H9 (cell line): ENCODE data around the gene ETHE1. TPM values are rescaled to one million over a fixed set of nuclear protein-coding genes. Genes with fewer than 3 reads are reported as not detected.

Experiments used
- DNase-seq: peaks from one replicate; pipeline ENCODE4 v3.0.0-alpha.2; 2017
- H2AFZ ChIP-seq: one replicate; pipeline ENCODE4 v1.6.1; 2013; ENCODE audit warnings: mild to moderate bottlenecking, low read length, control low read depth, moderate library complexity
- H2AK5ac ChIP-seq: 2 replicates; pipeline ENCODE4 v1.6.1; 2013; ENCODE audit warnings: low read length, control low read depth, mixed read lengths; ENCODE audit not compliant: insufficient read length
- H2BK120ac ChIP-seq: one replicate; pipeline ENCODE4 v1.6.1; 2013; ENCODE audit warnings: low read depth, mild to moderate bottlenecking, low read length, control low read depth, inconsistent platforms; ENCODE audit not compliant: poor library complexity, severe bottlenecking
- H2BK12ac ChIP-seq: 2 replicates; pipeline ENCODE4 v1.6.1; 2013; ENCODE audit warnings: low read length, control low read depth, mixed read lengths, low read depth; ENCODE audit not compliant: insufficient read length
- H2BK15ac ChIP-seq: 2 replicates; pipeline ENCODE4 v1.6.1; 2013; ENCODE audit warnings: low read depth, low read length, control low read depth
- H2BK20ac ChIP-seq: one replicate; pipeline ENCODE4 v1.6.1; 2013; ENCODE audit warnings: low read depth, mild to moderate bottlenecking, low read length, control low read depth, inconsistent platforms; ENCODE audit not compliant: poor library complexity, severe bottlenecking
- H2BK5ac ChIP-seq: 2 replicates; pipeline ENCODE4 v1.6.1; 2013; ENCODE audit warnings: low read length, control low read depth, mixed read lengths; ENCODE audit not compliant: insufficient read length
- H3K14ac ChIP-seq: 2 replicates; pipeline ENCODE4 v1.6.1; 2013; ENCODE audit warnings: low read length, control low read depth; ENCODE audit not compliant: insufficient read depth
- H3K18ac ChIP-seq: 2 replicates; pipeline ENCODE4 v1.6.1; 2013; ENCODE audit warnings: low read depth, mild to moderate bottlenecking, mixed read lengths, low read length, control low read depth; ENCODE audit not compliant: insufficient read length
- H3K23ac ChIP-seq: 2 replicates; pipeline ENCODE4 v1.6.1; 2013; ENCODE audit warnings: low read length, control low read depth, mixed read lengths, low read depth; ENCODE audit not compliant: insufficient read length
- H3K23me2 ChIP-seq: 2 replicates; pipeline ENCODE4 v1.6.1; 2013; ENCODE audit warnings: low read depth, mild to moderate bottlenecking, mixed read lengths, low read length, control low read depth; ENCODE audit not compliant: insufficient read length, poor library complexity, severe bottlenecking
- H3K27ac ChIP-seq: 2 replicates; pipeline ENCODE4 v1.5.1; 2013; ENCODE audit warnings: low read length, control low read depth, mixed read lengths, low read depth; ENCODE audit not compliant: insufficient read length
- H3K27me3 ChIP-seq: 2 replicates; pipeline ENCODE4 v1.6.1; 2013; ENCODE audit warnings: low read length, control low read depth, inconsistent platforms; ENCODE audit not compliant: insufficient read depth
- H3K4ac ChIP-seq: 2 replicates; pipeline ENCODE4 v1.6.1; 2013; ENCODE audit warnings: low read depth, mild to moderate bottlenecking, control low read depth, inconsistent platforms, low read length, moderate library complexity
- H3K4me1 ChIP-seq: 2 replicates; pipeline ENCODE4 v1.6.1; 2013; ENCODE audit warnings: low read length, control low read depth, inconsistent platforms; ENCODE audit not compliant: insufficient read depth
- H3K4me2 ChIP-seq: 2 replicates; pipeline ENCODE4 v1.6.1; 2013; ENCODE audit warnings: low read length, control low read depth, mixed read lengths; ENCODE audit not compliant: insufficient read length, insufficient read depth
- H3K56ac ChIP-seq: 2 replicates; pipeline ENCODE4 v1.6.1; 2013; ENCODE audit warnings: low read depth, mild to moderate bottlenecking, mixed read lengths, low read length, control low read depth; ENCODE audit not compliant: insufficient read length
- H3K79me1 ChIP-seq: 2 replicates; pipeline ENCODE4 v1.6.1; 2013; ENCODE audit warnings: low read depth, mild to moderate bottlenecking, moderate library complexity, low read length, control low read depth, inconsistent platforms; ENCODE audit not compliant: insufficient read depth, poor library complexity, severe bottlenecking
- H3K79me2 ChIP-seq: 2 replicates; pipeline ENCODE4 v1.6.1; 2013; ENCODE audit warnings: low read length, control low read depth, inconsistent platforms; ENCODE audit not compliant: insufficient read depth
- H3K9ac ChIP-seq: 2 replicates; pipeline ENCODE4 v1.6.1; 2013; ENCODE audit warnings: low read length, control low read depth, mixed read lengths; ENCODE audit not compliant: insufficient read length; ENCODE audit errors: extremely low read depth
- H3K9me3 ChIP-seq: one replicate; pipeline ENCODE4 v1.6.1; 2013; ENCODE audit warnings: low read depth, low read length, inconsistent platforms; ENCODE audit not compliant: control insufficient read depth
- H3T11ph ChIP-seq: one replicate; pipeline ENCODE4 v1.6.1; 2013; ENCODE audit warnings: mild to moderate bottlenecking, low read length, control low read depth, inconsistent platforms
- H4K20me1 ChIP-seq: one replicate; pipeline ENCODE4 v1.6.1; 2013; ENCODE audit not compliant: control insufficient read depth, insufficient read length, insufficient read depth
- H4K5ac ChIP-seq: 2 replicates; pipeline ENCODE4 v1.6.1; 2013; ENCODE audit warnings: low read depth, mild to moderate bottlenecking, mixed read lengths, low read length, control low read depth; ENCODE audit not compliant: insufficient read length
- H4K8ac ChIP-seq: replicated peaks from 2 replicates; pipeline ENCODE4 v1.6.1; 2013; ENCODE audit warnings: low read length, control low read depth, mixed read lengths, low read depth; ENCODE audit not compliant: insufficient read length
- H4K91ac ChIP-seq: 2 replicates; pipeline ENCODE4 v1.6.1; 2013; ENCODE audit warnings: low read depth, mild to moderate bottlenecking, moderate library complexity, mixed read lengths, low read length, control low read depth; ENCODE audit not compliant: insufficient read length
- H3K27ac Mint-ChIP-seq, 3 experiments: 2 replicates in 2 of 3; 3 replicates in 1 of 3; pipeline ENCODE4 v1.8.0; 2020 to 2021; ENCODE audit warnings: mixed read lengths in 3 of 3, mild to moderate bottlenecking in 1 of 3, moderate library complexity in 1 of 3
- H3K27me3 Mint-ChIP-seq: 2 replicates; pipeline ENCODE4 v1.8.0; 2021; ENCODE audit warnings: low read depth, mild to moderate bottlenecking, moderate library complexity, mixed read lengths
- H3K36me3 Mint-ChIP-seq, 3 experiments: 2 replicates in 2 of 3; 3 replicates in 1 of 3; pipeline ENCODE4 v1.8.0; 2020 to 2021; ENCODE audit warnings: low read depth in 3 of 3, mixed read lengths in 3 of 3; ENCODE audit not compliant: insufficient read depth in 1 of 3
- H3K4me1 Mint-ChIP-seq, 2 experiments: 2 replicates each; pipeline ENCODE4 v1.8.0; 2020; ENCODE audit warnings: mixed read lengths in 2 of 2
- H3K4me3 Mint-ChIP-seq, 2 experiments: 2 replicates in 1 of 2; 3 replicates in 1 of 2; pipeline ENCODE4 v1.8.0; 2020 to 2021; ENCODE audit warnings: mild to moderate bottlenecking in 2 of 2, mixed read lengths in 2 of 2, moderate library complexity in 1 of 2
- H3K9me3 Mint-ChIP-seq, 2 experiments: 2 replicates in 1 of 2; 3 replicates in 1 of 2; pipeline ENCODE4 v1.8.0; 2020; ENCODE audit warnings: mild to moderate bottlenecking in 2 of 2, mixed read lengths in 2 of 2, moderate library complexity in 1 of 2
- total RNA-seq: library from RNA; stranded (reverse); gene quantifications from 2 replicates; pipeline ENCODE4 v1.2.1, GENCODE V29; 2021
- TF ChIP-seq, protein P1 (sequence below): fragments of 200-600 bp; sonication (generic); conservative IDR thresholded peaks from 3 replicates; pipeline ENCODE4 v1.8.0; 2021; ENCODE audit warnings: antibody characterized with exemption, mild to moderate bottlenecking

Gene ETHE1
- total RNA-seq, 1 experiment from 2014 or later: 18.8 TPM

DNA sequence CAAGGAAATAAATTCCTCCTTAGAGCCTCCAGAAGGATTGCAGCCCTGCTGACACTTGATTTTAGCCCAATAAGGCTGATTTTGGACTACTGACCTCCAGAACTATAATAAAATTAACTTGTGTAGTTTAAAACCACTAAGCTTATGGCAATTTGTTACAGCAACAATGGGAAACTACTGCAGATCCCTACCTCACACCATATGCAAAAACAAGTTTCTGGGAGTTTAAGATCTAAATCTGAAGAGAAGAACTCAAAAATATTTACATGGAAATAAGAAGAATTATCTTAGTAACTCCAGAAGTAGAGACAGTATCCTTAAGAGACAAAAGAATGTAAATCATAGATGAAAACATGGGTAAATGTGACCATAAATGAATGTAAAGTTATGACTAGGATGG is 11.9 kb upstream of the ETHE1 start:
- H3K56ac ChIP-seq: no peak overlapping the region
- no peak overlapping the region for H2BK5ac ChIP-seq
- H3K9ac ChIP-seq: no peak overlapping the region
- H2BK20ac ChIP-seq: no peak overlapping the region
- TF ChIP-seq, protein P1, sequence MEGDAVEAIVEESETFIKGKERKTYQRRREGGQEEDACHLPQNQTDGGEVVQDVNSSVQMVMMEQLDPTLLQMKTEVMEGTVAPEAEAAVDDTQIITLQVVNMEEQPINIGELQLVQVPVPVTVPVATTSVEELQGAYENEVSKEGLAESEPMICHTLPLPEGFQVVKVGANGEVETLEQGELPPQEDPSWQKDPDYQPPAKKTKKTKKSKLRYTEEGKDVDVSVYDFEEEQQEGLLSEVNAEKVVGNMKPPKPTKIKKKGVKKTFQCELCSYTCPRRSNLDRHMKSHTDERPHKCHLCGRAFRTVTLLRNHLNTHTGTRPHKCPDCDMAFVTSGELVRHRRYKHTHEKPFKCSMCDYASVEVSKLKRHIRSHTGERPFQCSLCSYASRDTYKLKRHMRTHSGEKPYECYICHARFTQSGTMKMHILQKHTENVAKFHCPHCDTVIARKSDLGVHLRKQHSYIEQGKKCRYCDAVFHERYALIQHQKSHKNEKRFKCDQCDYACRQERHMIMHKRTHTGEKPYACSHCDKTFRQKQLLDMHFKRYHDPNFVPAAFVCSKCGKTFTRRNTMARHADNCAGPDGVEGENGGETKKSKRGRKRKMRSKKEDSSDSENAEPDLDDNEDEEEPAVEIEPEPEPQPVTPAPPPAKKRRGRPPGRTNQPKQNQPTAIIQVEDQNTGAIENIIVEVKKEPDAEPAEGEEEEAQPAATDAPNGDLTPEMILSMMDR: no peak
- no peaks in the 10 kb centered on the region for H3K27me3 ChIP-seq
- H3K4ac ChIP-seq: no peak overlapping the region
- no peak overlapping the region for H3T11ph ChIP-seq
- H3K14ac ChIP-seq: no peak overlapping the region
- Mint-ChIP-seq H3K36me3 (peaks cover 43 to 74% (median 64%) of the 10 kb centered on the region in 3 experiments), H3K4me3 (no peak overlapping the region), H3K27ac (no peak overlapping the region), H3K27me3 (no peaks in the 10 kb centered on the region; the same call in 1 of the 2 replicates), H3K4me1 (peaks cover 13% of the 10 kb centered on the region in 2 experiments), H3K9me3 (peaks cover 6 to 7% of the 10 kb centered on the region in 2 experiments; a peak in 4 of 5 replicates)
- H4K5ac ChIP-seq: no peak overlapping the region
- H3K18ac ChIP-seq: no peak overlapping the region
- no peak overlapping the region for H4K91ac ChIP-seq
- H4K8ac ChIP-seq: no peak overlapping the region
- no peak overlapping the region for H3K27ac ChIP-seq
- no peaks in the 10 kb centered on the region for H3K79me2 ChIP-seq
- no peaks in the 10 kb centered on the region for H3K4me1 ChIP-seq
- no peak overlapping the region for H2BK12ac ChIP-seq
- DNase-seq: no peak
- H4K20me1 ChIP-seq: no peaks in the 10 kb centered on the region
- no peaks in the 10 kb centered on the region for H3K79me1 ChIP-seq
- H2BK15ac ChIP-seq: no peak overlapping the region
- H3K9me3 ChIP-seq: no peaks in the 10 kb centered on the region
- H3K23ac ChIP-seq: no peak overlapping the region
- no peak overlapping the region for H2BK120ac ChIP-seq
- no peak overlapping the region for H2AFZ ChIP-seq
- no peak overlapping the region for H3K4me2 ChIP-seq
- no peak overlapping the region for H2AK5ac ChIP-seq
- H3K23me2 ChIP-seq: no peaks in the 10 kb centered on the region
